ENCODE data around the gene TRPM4. TPM values are rescaled to one million over a fixed set of nuclear protein-coding genes. Genes with fewer than 3 reads are reported as not detected.
"Not testable (repeated sequence)": the region's sequence is repeated elsewhere in the genome, so short reads cannot be mapped to it uniquely, and the experiment has no call there.

Gene TRPM4
- total RNA-seq, 4 donors from 2014 or later, result 50.7 to 76.2 (median 70.3) TPM

- no peak for TF ChIP-seq CTCF (IDR thresholded peaks at IDR 0.05)
- TF ChIP-seq POLR2A (IDR thresholded peaks at IDR 0.05), result no peak
- WGBS, 2 donors, result 63 to 68% methylated on average over 39 to 40 of the region's 40 CpGs
- no peak for DNase-seq (ENCODE audit: low spot score in 2 of 2)
- no peak overlapping the region for H3K4me3 ChIP-seq (ENCODE audit: low read depth, poor library complexity, severe bottlenecking)
- intact Hi-C loops (cut with DNase I; ENCODE audit: low total_unique reads), result loop anchor here (2.0 kb wide), 1 partner anchor 100 kb away; no protein-coding TSS in a partner anchor
Measured at GRCh38 chr19:49196527-49197240, 39.1 kb downstream of the TRPM4 start.

GRCh38 chr19:49200238-49200862 is 42.8 kb downstream of the TRPM4 start:
- no peak for DNase-seq (ENCODE audit: low spot score in 2 of 2)
- intact Hi-C loops (cut with DNase I; ENCODE audit: low total_unique reads), result no loop called here
- H3K4me3 ChIP-seq (ENCODE audit: low read depth, poor library complexity, severe bottlenecking), result no peak overlapping the region
- WGBS, 2 donors, result 90% methylated on average over 29 of the region's 29 CpGs
- no peak for TF ChIP-seq CTCF (IDR thresholded peaks at IDR 0.05)
- no peak for TF ChIP-seq POLR2A (IDR thresholded peaks at IDR 0.05)

- no peak for DNase-seq (ENCODE audit: low spot score in 2 of 2)
- WGBS, 2 donors, result 92 to 94% methylated on average over 7 of the region's 7 CpGs
- intact Hi-C loops (cut with DNase I; ENCODE audit: low total_unique reads), result no loop called here
- no peak for TF ChIP-seq POLR2A (IDR thresholded peaks at IDR 0.05)
- no peak for TF ChIP-seq CTCF (IDR thresholded peaks at IDR 0.05)
- H3K4me3 ChIP-seq (ENCODE audit: low read depth, poor library complexity, severe bottlenecking), result no peak overlapping the region
Measured at GRCh38 chr19:49201042-49201441, 43.5 kb downstream of the TRPM4 start.

GRCh38 chr19:49205114-49205513 is 47.5 kb downstream of the TRPM4 start:
- no peak for TF ChIP-seq CTCF (IDR thresholded peaks at IDR 0.05)
- no peak for TF ChIP-seq POLR2A (IDR thresholded peaks at IDR 0.05)
- 84 to 88% methylated on average over 7 of the region's 7 CpGs for WGBS, 2 donors
- no peak for DNase-seq (ENCODE audit: low spot score in 2 of 2)
- H3K4me3 ChIP-seq (ENCODE audit: low read depth, poor library complexity, severe bottlenecking), result no peak overlapping the region
- intact Hi-C loops (cut with DNase I; ENCODE audit: low total_unique reads), result no loop called here

GRCh38 chr19:49209502-49209901 is 51.9 kb downstream of the TRPM4 start:
- WGBS, 2 donors, result 91 to 93% methylated on average over 4 of the region's 4 CpGs
- intact Hi-C loops (cut with DNase I; ENCODE audit: low total_unique reads); H3K4me3 ChIP-seq (ENCODE audit: low read depth, poor library complexity, severe bottlenecking); DNase-seq (ENCODE audit: low spot score in 2 of 2): not testable (repeated sequence)

- intact Hi-C loops (cut with DNase I; ENCODE audit: low total_unique reads), result no loop called here
- 65 to 67% methylated on average over 49 to 50 of the region's 50 CpGs for WGBS, 2 donors
- DNase-seq (ENCODE audit: low spot score in 2 of 2), result no peak
- TF ChIP-seq POLR2A (IDR thresholded peaks at IDR 0.05), result no peak
- TF ChIP-seq CTCF (IDR thresholded peaks at IDR 0.05), result no peak
- H3K4me3 ChIP-seq (ENCODE audit: low read depth, poor library complexity, severe bottlenecking), result no peak overlapping the region
Measured at GRCh38 chr19:49210108-49210900, 52.7 kb downstream of the TRPM4 start.
